ENCODE data around the gene ACP2.

ACP2 gene

GRCh38 chr11:47248664-47249377 is at the start of gene ACP2:
ACP2 (minus strand) TSS chr11:47248814; CDS start chr11:47248789, 25 bp downstream.
- DNase-seq: peak; percentile 33

DNA sequence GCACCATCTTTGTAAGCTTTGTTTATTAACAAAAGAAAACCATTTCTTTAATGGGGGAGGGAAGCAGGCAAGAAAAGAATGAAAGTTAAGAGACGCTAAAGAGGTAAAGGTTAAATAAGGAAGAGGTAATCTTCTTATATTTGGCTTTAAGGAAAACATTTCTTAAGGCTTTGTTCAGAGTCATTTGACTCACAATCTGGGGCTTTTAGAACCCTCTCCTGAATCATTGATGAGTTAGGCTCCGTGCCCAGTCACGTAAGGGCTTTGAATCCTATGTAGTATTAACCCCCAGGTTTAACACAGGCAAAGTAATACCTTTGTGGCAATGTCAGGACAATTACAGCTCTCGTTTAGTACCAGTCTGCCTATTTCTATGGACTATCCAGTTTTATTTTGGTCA is 47.4 kb upstream of the ACP2 start:
- DNase-seq: no peak

GRCh38 chr11:47295385-47295784 is 46.8 kb upstream of the ACP2 start:
- no peak for DNase-seq

GRCh38 chr11:47289856-47290255 is 41.2 kb upstream of the ACP2 start:
- DNase-seq: no peak

- no peak for DNase-seq
These were observed 39.5 kb upstream of the ACP2 start for GRCh38 chr11:47288066-47288465.

DNA sequence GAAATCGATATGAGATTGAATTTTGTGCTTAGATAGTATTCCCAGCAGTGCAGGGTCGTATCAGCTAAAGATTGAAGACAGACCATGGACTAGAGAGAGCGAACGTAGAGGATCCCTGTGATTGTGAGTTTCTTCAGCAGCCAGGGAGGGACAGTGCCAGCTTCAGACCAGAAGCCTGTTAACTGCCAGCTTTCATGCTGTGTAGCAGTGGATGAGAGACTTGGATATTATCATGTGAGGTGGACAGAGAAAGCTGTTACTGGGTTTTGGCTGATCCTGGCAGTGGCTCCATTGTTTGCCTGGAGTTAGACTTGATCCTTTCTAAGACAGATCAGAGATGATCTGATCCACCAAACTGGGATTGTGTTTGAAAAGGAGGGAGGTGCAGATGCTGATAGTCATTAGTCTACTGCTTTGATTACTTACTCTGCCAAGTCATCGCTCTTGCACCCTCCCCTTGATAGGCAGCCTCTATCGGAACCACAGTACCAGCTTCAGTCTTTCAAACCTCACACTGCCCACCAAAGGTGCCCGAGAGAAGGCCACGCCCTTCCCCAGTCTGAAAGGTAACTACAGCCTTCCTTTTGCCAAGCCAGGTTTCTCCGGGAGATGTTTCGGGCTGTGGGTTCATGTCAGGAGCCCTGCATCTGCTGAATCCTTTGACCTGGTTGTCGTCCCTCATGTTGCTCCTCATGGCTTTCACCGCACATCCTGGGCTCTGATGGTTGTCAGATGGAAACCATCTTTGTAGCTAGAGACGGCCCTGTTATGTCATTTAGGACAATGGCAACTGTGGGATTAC is 37.6 kb upstream of the ACP2 start:
- DNase-seq: no peak

- no peak for DNase-seq
These were observed 35.5 kb upstream of the ACP2 start for GRCh38 chr11:47284151-47284550.

GRCh38 chr11:47282462-47282861 is 33.8 kb upstream of the ACP2 start:
- DNase-seq: no peak

DNA sequence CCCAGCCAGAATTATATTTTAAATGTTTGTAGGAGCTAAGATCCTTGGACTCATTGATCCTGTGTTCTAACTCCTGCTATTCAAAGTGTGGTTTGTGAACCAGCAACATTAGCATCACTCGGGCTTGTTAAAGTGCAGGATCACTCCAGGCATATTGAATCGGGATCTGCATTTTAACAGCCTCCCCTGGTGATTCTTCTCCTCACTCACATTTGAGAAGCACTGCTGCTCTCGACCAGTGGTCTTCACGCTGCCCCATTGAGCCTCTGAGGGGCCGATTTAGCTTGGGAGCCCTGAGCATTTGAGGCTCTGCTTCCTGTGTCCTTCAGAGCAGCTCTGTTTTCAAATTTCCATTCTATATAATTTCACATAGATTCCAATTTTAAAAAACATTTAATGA is 32.2 kb upstream of the ACP2 start:
- no peak for DNase-seq

GRCh38 chr11:47280099-47280498 is 31.5 kb upstream of the ACP2 start:
- DNase-seq: no peak

GRCh38 chr11:47278769-47279168 is 30.2 kb upstream of the ACP2 start:
- DNase-seq: no peak

- no peak for DNase-seq
These were observed 29.4 kb upstream of the ACP2 start for GRCh38 chr11:47278058-47278457.

DNA sequence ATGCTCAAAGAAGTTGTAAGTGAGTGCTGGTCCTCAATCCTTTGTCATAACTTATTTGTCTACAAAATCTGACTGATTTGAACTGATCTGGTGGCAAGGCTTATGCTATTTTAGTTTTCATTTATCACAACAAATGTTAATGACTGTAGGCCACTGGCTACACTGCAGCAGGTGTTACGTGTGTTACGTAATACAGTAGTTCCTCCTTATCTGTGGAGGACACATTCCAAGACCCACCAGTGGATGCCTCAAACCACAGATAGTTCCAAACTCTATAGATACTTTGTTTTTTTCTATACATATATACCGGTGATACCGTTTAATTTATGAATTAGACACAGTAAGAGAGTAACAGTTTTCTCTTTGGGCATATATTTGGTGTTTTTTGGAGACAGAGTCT is 28.3 kb upstream of the ACP2 start:
- DNase-seq: no peak

DNA sequence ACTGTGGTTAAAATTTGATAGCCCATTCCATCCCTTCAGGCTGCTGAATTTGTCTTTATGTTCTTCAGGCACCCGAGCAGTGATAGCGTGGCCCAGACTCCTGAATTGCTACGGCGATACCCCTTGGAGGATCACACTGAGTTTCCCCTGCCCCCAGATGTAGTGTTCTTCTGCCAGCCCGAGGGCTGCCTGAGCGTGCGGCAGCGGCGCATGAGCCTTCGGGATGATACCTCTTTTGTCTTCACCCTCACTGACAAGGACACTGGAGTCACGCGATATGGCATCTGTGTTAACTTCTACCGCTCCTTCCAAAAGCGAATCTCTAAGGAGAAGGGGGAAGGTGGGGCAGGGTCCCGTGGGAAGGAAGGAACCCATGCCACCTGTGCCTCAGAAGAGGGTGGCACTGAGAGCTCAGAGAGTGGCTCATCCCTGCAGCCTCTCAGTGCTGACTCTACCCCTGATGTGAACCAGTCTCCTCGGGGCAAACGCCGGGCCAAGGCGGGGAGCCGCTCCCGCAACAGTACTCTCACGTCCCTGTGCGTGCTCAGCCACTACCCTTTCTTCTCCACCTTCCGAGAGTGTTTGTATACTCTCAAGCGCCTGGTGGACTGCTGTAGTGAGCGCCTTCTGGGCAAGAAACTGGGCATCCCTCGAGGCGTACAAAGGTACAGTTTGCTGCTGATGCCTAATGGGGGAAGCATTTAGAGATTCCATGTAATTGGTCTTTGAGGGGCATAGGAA is 26.1 kb upstream of the ACP2 start:
- DNase-seq: no peak

DNA sequence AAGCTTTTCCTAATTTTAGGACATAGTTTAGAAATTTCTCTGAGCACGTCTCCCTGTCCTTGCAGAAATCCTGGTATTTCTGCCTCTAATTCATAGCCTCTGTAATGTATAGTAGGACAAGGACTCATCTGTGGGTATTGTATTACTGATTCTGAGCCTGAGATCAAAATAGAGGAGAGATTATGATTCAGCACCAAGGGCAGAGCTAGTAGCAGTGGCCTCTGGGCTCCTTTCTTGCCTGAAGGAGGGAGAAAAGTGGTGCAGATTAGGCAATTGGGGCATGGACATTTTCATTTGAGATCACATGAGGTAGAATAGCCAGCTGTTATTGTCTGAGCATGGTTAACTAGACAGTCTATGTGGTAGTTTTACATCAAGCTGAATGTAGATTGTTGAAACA is 24.1 kb upstream of the ACP2 start:
- DNase-seq: no peak

DNA sequence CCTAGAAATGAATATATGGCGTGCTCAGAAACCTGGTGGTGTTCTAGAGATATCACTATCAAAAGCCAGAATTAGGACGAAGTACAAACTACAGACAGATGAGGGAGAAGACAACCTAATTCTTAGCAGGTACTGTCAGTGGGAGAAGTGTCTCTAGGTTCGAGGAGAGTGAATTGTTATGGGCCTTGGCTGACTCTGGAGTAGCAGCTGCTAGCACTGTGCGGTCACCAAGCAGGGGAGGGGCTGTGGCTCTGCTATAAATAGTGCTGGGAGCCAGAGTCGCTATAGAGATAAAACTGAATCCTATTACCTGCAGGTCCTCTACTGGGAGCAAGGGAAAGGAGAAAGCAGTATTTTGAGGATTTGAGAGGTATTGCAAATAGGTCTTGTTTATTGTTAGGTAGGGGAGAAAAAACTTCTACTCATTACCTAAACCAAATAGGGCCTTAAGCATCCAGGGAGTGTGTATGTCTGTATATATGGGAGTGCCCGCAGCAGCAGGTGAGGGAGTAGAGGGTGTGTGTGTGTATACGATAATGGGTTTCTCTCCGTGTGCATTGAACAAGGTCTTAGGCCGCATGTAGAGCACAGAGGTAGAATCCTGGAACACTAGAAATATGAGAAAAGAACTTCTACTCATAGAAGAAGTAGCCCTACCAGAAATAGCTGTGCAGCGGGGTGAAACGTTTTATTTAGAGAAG is 23.5 kb upstream of the ACP2 start:
- peak; percentile 6 for DNase-seq

DNA sequence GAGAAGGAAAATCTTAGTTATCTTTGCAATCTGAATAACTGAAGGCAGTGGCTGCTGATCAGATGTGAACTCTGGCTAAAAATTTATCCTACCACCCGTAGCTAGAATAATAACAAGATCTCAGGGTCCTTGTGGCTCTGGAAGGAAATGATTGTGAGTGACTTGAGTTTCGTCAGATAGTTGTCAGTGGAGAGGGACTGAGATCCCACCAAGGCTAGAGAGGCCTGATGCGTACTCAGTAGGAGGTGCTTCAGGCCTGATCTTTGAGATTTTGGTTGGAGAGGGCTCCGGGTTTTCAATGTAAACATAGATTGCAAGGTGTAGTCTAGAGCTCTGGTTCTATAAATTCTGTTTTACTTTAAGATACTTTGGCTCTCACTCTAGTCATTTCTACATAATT is 22.7 kb upstream of the ACP2 start:
- no peak for DNase-seq

DNA sequence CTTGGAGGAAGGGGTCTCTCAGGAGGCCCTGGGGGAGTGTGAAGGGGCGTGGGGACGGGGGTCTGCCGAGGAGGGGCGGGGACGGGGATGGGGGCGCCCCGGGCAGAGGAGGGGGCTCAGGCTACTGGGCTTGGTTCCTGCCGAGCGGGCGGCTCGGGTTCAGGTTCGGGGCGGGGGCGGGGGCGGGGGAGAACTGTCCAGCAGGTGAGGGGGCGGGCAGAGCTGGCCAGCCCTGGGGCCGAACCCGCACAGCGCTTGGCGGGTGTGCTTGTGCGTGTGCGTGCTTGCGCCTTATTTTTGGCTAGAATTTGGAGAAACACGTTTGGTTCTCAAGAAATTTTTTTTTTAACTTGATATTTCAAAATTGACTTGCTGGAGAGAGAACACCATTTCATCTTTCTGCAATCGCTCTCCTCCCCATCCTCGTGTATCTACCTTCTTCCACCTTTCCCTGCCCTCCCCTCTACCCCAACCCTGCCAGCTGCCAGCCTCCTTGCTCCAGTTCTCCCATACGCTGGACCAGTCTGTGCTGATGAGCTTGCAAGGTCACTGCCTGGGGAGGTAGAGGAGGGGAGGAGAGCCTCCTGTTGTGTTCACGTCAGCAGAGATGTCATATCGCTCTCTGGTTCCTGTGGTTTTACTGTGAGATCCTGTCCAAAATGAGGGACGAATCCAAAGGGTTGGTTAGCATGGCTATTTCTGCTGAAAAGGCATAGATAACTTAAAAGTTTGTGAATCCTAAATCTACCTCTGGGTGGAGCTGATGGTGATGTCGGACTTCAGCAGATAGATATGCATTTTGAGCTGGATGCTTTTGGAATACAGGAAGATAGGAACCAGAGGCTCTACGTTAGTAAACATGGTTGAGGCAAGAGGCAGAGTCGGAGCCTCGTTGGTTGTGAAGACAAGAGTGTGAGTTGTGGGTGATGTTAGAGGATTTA is 22.0 kb upstream of the ACP2 start:
- DNase-seq: no peak

DNA sequence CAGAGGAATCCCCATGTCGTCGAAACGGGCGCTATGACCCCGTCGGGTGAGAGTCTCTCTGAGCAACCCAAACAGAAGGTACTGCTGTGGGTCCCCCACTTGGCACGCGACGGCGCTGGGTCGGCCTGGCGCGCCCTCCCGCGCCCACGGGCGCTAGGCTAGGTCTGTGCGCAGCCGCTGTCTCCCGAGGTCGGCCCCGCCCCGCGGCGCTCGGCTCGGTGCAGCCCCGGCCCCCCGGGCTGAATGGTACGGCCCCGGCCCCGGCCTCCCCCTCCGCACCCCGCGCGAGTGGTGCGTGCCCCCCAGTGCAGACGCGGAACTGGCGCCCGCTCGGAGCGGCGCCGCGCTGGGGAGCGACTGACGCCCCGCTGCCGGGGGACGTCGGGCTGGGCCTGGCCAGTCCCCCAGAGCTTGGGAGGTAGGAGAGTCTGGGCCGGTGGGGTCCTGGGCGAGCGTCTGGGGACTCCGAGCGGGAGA is 21.3 kb upstream of the ACP2 start, which contains the start of gene MADD:
Gene MADD, plus strand, starts transcription at position 305 of the 477 bp plus-strand sequence.
- DNase-seq: peak; percentile 22

DNA sequence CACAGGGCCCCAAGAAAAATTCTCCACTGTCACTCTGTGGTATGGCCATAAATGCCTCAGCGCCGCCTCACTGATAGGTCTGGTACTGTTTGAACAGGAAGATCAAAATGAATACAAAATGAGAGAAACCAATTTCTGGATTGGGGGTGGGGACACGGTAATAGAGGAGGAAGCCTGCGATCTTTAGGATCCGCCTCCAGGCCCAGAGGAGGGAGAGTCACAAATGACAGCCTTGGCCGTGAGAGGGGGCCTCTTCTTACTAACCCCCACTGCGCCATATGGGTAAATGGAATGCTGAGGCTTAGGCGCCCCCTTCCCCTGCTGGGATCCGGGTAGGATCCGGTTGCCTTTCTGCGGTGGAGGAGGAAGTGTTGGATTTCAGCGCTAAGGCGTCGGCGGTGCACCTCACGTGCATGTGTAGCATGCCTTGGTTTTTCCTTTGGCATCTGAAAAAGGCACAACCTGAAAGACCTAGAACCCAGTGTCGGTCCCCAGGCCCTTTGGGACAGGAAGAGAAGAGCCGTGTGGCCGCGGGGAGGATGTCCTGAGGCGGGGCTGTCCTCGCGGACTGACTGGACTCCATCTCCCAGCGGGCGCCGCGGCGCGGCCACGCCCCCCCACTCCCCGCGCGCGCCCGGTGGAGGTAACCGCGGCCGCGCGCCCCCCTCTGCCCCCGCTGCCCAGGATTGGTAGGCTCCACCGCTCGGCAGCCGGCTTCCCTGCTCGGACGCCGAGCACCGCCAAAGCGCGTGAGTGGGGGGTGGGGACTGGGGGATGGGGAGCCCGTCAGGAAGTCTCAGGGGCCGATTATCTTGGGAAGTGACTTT is 20.6 kb upstream of the ACP2 start:
- DNase-seq: peak; percentile 31

Measured in NCI-H510A (cell line).